ENCODE results near the gene HOXB1. TPM values are rescaled to one million over a fixed set of nuclear protein-coding genes. Genes with fewer than 3 reads are reported as not detected.

The HOXB1 gene
- total and polyA plus RNA-seq, 2 of the 8 experiments (the other 6 are each of a cell fraction or from before 2014, with no cell fraction given): not detected

DNA sequence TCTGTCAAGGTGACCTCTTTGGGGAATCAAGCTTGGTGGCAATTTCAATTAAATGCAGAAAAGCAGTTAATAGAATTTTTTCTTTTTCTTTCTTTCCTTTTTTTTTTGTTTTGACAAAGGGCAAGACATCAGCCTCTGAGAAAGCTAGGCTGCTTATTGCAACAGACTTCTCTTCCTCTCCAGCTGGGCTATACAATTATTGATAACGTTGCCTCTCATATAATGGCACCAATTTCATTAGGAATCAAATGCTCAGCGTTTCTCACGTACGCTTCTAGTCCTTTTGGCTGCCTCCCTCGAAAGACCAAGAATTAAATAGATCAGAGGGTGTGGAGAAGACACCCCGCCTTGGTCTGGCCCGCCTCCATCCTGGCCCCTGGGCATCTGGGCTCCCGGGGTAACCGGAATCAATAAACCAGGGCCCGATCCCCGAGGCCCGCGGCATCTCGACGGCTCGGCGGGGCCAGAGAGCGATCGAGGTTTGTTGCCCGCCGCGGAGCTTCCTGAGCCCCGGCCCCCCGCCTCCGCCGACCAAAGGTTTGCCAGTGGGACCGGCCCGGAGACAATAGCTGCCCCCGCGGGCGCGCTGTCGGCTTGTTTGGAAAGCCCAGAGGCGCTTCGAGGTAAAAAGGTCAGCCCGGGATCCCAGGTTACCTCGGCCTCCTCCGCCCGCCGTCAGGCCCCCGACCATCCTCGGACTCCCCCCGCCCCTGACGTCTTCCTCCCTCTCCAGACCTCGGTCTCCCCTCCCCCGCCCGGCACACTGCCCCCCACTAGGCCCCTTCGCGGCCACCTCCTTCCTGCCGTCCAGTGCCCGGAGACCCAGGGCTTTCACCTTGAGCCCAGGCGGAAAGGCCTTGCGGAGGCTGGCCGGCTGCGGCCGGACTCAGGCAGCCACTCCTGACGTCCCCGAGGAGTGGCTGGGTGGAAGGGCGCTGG is 3.9 kb downstream of the HOXB1 start (continued):
- TF ChIP-seq, protein P1, sequence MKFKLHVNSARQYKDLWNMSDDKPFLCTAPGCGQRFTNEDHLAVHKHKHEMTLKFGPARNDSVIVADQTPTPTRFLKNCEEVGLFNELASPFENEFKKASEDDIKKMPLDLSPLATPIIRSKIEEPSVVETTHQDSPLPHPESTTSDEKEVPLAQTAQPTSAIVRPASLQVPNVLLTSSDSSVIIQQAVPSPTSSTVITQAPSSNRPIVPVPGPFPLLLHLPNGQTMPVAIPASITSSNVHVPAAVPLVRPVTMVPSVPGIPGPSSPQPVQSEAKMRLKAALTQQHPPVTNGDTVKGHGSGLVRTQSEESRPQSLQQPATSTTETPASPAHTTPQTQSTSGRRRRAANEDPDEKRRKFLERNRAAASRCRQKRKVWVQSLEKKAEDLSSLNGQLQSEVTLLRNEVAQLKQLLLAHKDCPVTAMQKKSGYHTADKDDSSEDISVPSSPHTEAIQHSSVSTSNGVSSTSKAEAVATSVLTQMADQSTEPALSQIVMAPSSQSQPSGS (IDR thresholded peaks at IDR 0.05; ENCODE audit: low read length): no peak
- TF ChIP-seq SP2 (IDR thresholded peaks at IDR 0.05; ENCODE audit: low read length) (no peak), SUZ12 (IDR thresholded peaks at IDR 0.05; ENCODE audit: low read length) (peak; percentile 45), NANOG (IDR thresholded peaks at IDR 0.05; ENCODE audit: insufficient read depth, low read depth, low read length, poor library complexity, severe bottlenecking) (peak; percentile 37)
- TF ChIP-seq, protein P2, sequence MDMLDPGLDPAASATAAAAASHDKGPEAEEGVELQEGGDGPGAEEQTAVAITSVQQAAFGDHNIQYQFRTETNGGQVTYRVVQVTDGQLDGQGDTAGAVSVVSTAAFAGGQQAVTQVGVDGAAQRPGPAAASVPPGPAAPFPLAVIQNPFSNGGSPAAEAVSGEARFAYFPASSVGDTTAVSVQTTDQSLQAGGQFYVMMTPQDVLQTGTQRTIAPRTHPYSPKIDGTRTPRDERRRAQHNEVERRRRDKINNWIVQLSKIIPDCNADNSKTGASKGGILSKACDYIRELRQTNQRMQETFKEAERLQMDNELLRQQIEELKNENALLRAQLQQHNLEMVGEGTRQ (IDR thresholded peaks at IDR 0.05; ENCODE audit: low read length): no peak
